Measurements from ENCODE around the gene PRDM16. TPM values are rescaled to one million over a fixed set of nuclear protein-coding genes. Genes with fewer than 3 reads are reported as not detected.

Gene PRDM16
- polyA plus RNA-seq, 6 donors from 2014 or later = not detected

GRCh38 chr1:3036447-3037280 lies 32.3 kb upstream of the PRDM16 start:
- ATAC-seq (ENCODE audit: low read depth in 2 of 2) (no peak), DNase-seq (no peak)
- Mint-ChIP-seq H3K27ac (no peak overlapping the region), H3K4me1 (no peaks in the 10 kb centered on the region), H3K36me3 (no peaks in the 10 kb centered on the region), H3K4me3 (no peak overlapping the region), H3K9me3 (no peaks in the 10 kb centered on the region), H3K27me3 (peaks cover 4 to 13% (median 8%) of the 10 kb centered on the region in 3 donors)

DNA sequence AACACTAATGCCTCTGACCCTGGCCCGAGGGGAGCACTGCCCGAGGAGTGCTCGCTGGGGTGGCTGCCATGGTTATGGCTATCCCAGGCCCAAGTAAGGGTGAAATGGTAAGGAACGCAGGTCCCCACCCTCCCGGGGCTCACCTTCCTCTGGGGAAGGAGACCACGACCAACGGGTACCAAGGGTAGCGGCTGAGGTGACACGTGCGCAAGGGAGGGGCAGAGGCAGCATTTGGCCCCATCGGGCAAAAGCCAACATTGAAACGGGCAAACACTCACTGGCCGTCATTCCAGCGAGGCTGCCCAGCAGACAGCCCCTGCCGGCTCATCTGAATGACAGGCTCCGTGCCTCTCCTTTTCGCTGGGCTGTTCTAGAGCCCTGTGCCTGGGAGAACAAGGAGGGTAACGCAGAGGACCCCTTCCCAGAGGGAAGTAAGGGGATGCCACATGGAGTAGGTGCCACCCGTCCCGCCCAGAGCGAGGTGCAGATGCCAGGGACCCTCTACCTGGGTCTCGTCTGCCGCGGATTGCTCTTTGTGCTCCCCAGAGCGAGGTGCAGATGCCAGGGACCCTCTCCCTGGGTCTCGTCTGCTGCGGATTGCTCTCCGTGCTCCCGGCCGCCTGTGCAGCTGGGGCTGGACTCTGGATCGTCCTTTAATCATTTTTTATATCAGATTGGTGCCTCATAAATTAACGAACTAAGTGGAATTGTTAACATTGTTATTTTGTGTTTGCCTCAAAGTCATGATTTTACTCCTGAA lies 31.5 kb upstream of the PRDM16 start:
- no peak overlapping the region for H3K27ac Mint-ChIP-seq
- H3K4me3 Mint-ChIP-seq = no peak overlapping the region
- H3K36me3 Mint-ChIP-seq = no peaks in the 10 kb centered on the region
- no peaks in the 10 kb centered on the region for H3K9me3 Mint-ChIP-seq
- H3K4me1 Mint-ChIP-seq = peaks cover 0 to 2% (median 0%) of the 10 kb centered on the region in 3 donors
- DNase-seq (no peak), ATAC-seq (ENCODE audit: low read depth in 2 of 2) (no peak)
- H3K27me3 Mint-ChIP-seq = peaks cover 4 to 8% (median 8%) of the 10 kb centered on the region in 3 donors

DNA sequence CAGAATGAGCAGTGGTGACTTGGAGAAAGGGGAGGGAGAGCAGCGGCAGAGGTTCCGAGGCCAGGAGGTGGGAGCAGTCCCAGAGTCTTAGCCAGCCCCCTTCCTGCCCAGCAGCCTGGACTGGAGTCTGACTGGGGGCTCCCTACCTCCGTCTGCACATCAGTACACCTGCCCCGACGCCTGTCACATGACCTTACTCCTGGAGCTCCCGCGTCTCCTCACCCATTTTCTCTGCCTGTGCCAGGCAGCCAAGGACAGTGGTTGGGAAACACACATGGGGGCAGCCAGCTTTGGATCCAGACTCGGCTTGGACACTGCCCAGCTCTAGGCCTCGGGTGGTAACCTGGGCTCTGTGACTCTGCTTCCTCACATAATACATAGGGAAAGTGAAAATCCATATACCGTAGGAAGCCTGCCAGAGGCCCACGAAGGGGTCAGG lies 30.9 kb upstream of the PRDM16 start:
- DNase-seq = no peak
- H3K4me3 Mint-ChIP-seq = no peak overlapping the region
- no peaks in the 10 kb centered on the region for H3K36me3 Mint-ChIP-seq
- no peaks in the 10 kb centered on the region for H3K9me3 Mint-ChIP-seq
- peaks cover 0 to 2% (median 0%) of the 10 kb centered on the region in 3 donors for H3K4me1 Mint-ChIP-seq
- H3K27ac Mint-ChIP-seq = no peak overlapping the region
- H3K27me3 Mint-ChIP-seq = peaks cover 4 to 8% (median 7%) of the 10 kb centered on the region in 3 donors
- no peak for ATAC-seq (ENCODE audit: low read depth in 2 of 2)

GRCh38 chr1:3038571-3039181 lies 30.3 kb upstream of the PRDM16 start:
- peaks cover 0 to 2% (median 0%) of the 10 kb centered on the region in 3 donors for H3K4me1 Mint-ChIP-seq

DNA sequence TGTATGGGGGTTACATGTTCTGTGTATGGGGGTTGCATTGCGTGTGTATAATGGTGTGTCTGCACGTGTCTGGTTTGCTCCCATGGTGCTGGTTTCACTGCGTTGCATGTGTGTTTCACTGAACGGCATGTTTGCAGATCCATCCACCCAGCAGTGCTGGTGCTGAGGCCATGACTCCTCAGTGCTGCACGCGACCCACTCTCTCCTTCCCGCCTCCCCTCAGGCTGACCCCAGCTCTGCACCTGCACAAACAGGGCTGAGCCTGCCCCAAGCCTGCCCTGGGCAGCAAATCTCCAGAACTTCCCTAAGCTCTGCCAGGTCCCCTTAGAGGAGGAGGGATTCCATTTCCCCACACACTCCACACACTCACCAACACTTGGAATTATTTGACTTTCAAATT lies 29.0 kb upstream of the PRDM16 start:
- no peaks in the 10 kb centered on the region for H3K36me3 Mint-ChIP-seq
- no peak for ATAC-seq (ENCODE audit: low read depth in 2 of 2)

More at GRCh38 chr1:3038571-3039181, 30.3 kb upstream of the PRDM16 start:
- no peaks in the 10 kb centered on the region for H3K36me3 Mint-ChIP-seq
- H3K9me3 Mint-ChIP-seq = no peaks in the 10 kb centered on the region
- no peak overlapping the region for H3K4me3 Mint-ChIP-seq
- DNase-seq (no peak), ATAC-seq (ENCODE audit: low read depth in 2 of 2) (no peak)
- no peak overlapping the region for H3K27ac Mint-ChIP-seq
- H3K27me3 Mint-ChIP-seq = peaks cover 0 to 8% (median 7%) of the 10 kb centered on the region in 3 donors

DNA sequence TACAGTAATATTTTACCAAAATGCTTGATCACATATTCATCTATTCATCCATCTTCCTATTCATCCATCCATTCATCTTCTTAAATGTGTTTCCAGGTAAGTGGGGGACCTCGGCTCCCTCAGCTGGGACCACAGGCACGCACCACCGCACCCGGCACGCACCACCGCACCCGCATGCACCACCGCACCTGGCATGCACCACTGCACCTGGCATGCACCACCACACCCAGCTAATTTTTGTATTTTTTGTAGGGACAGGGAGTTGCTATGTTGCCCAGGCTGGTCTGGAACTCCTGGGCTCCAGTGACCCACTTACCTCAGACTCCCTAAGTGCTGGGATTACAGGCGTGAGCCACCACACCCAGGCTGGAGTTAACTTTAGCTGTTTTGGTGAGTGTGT lies 26.5 kb upstream of the PRDM16 start:
- ATAC-seq (ENCODE audit: low read depth in 2 of 2) (no peak), DNase-seq (no peak)
- Mint-ChIP-seq H3K4me1 (peaks cover 0 to 2% (median 0%) of the 10 kb centered on the region in 3 donors), H3K36me3 (no peaks in the 10 kb centered on the region), H3K27ac (no peak overlapping the region), H3K9me3 (peaks cover 0 to 2% (median 0%) of the 10 kb centered on the region in 7 donors), H3K27me3 (peaks cover 15 to 20% (median 19%) of the 10 kb centered on the region in 3 donors), H3K4me3 (no peak overlapping the region)

More for the DNA sequence above, 29.0 kb upstream of the PRDM16 start:
- no peak for DNase-seq
- peaks cover 0 to 2% (median 0%) of the 10 kb centered on the region in 3 donors for H3K4me1 Mint-ChIP-seq
- H3K9me3 Mint-ChIP-seq = no peaks in the 10 kb centered on the region
- no peak overlapping the region for H3K27ac Mint-ChIP-seq
- no peak overlapping the region for H3K4me3 Mint-ChIP-seq
- H3K27me3 Mint-ChIP-seq = peaks cover 7 to 15% (median 15%) of the 10 kb centered on the region in 3 donors

GRCh38 chr1:3049164-3049563 lies 19.8 kb upstream of the PRDM16 start:
- H3K4me3 Mint-ChIP-seq = no peak overlapping the region
- H3K4me1 Mint-ChIP-seq = peaks cover 0 to 5% (median 0%) of the 10 kb centered on the region in 3 donors
- peaks cover 0 to 12% (median 3%) of the 10 kb centered on the region in 7 donors for H3K9me3 Mint-ChIP-seq
- H3K36me3 Mint-ChIP-seq = peaks cover 5 to 10% of the 10 kb centered on the region in 2 donors
- no peak for ATAC-seq (ENCODE audit: low read depth in 2 of 2)
- H3K27me3 Mint-ChIP-seq = peaks cover 29 to 63% (median 59%) of the 10 kb centered on the region in 3 donors
- no peak for DNase-seq
- H3K27ac Mint-ChIP-seq = no peak overlapping the region

DNA sequence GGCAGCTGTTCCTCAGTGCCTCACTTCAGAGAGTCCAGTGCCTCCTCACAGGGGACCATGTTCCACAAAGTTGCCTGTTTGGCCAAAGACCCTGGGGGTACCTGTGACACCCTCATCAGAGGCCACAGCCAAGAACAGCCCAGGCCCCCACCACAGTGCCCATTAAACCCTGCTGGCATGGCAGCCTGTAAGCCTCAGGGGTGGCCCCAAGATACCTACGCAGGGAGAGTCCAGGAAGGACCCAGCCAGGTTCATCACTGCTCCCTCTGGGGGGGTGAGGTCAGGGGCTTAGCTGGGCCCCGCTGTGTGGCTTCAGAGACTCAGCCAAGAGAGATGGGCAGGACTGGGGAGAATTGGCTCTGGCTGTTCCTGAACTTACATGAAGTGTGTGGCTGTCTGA lies 19.1 kb upstream of the PRDM16 start:
- no peak for DNase-seq
- peaks cover 0 to 12% (median 3%) of the 10 kb centered on the region in 7 donors for H3K9me3 Mint-ChIP-seq
- H3K36me3 Mint-ChIP-seq = peaks cover 5 to 10% of the 10 kb centered on the region in 2 donors
- no peak overlapping the region for H3K4me3 Mint-ChIP-seq
- ATAC-seq (ENCODE audit: low read depth in 2 of 2) = no peak
- peaks cover 0 to 5% (median 0%) of the 10 kb centered on the region in 3 donors for H3K4me1 Mint-ChIP-seq
- no peak overlapping the region for H3K27ac Mint-ChIP-seq
- H3K27me3 Mint-ChIP-seq = peaks cover 23 to 61% (median 53%) of the 10 kb centered on the region in 3 donors

GRCh38 chr1:3050603-3051002 lies 18.4 kb upstream of the PRDM16 start:
- peaks cover 5 to 10% of the 10 kb centered on the region in 2 donors for H3K36me3 Mint-ChIP-seq
- no peak for ATAC-seq (ENCODE audit: low read depth in 2 of 2)

DNA sequence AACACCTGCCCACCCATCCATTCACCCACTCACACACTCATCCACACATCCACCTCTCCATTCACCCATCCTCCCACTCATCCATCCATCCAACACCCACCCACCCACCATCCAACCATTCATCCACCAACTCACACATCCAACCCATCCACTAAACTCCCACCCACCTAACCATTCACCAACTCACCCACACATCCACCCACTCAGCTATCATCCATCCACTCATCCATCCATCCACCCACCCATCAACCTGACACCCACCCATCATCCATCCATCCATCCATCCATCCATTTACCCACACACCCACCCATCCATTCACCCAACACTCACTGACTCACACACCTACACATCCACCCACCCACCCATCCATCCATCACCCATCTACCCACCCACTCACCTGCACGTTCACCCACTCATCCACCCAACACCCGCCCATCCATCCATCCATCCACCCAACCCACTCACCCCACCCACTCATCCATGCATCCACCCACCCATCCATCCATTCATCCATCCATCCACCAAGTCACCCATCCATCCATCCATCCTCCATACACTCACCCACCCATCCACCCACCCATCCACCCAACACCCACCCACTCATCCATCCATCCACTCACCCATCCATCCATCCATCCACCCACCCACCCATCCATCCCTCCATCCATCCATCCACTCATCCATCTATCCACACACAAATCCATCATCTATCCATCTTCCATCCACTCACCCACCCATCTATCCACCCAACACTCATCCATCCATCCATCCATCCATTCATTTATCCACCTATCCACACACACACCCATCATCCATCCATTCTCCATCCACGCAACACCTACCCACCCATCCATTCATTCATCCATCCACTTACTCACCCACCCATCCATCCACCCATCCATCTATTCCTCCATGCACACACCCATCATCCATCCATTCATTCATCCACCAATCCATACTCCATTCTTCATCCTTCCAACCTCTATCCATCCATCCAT lies 17.4 kb upstream of the PRDM16 start:
- no peak for DNase-seq
- peaks cover 24 to 50% (median 39%) of the 10 kb centered on the region in 3 donors for H3K27me3 Mint-ChIP-seq
- H3K4me3 Mint-ChIP-seq = no peak overlapping the region
- ATAC-seq (ENCODE audit: low read depth in 2 of 2) = no peak
- H3K4me1 Mint-ChIP-seq = peaks cover 0 to 5% (median 0%) of the 10 kb centered on the region in 3 donors
- H3K9me3 Mint-ChIP-seq = peaks cover 0 to 12% (median 3%) of the 10 kb centered on the region in 7 donors
- H3K27ac Mint-ChIP-seq = no peak overlapping the region
- peaks cover 5 to 10% of the 10 kb centered on the region in 2 donors for H3K36me3 Mint-ChIP-seq

More at GRCh38 chr1:3050603-3051002, 18.4 kb upstream of the PRDM16 start:
- H3K27ac Mint-ChIP-seq = peak overlapping the region in 1 of 6 donors; percentile 69
- peaks cover 0 to 12% (median 3%) of the 10 kb centered on the region in 7 donors for H3K9me3 Mint-ChIP-seq
- no peak overlapping the region for H3K4me3 Mint-ChIP-seq
- DNase-seq = no peak
- peaks cover 0 to 5% (median 0%) of the 10 kb centered on the region in 3 donors for H3K4me1 Mint-ChIP-seq
- peaks cover 22 to 55% (median 46%) of the 10 kb centered on the region in 3 donors for H3K27me3 Mint-ChIP-seq

DNA sequence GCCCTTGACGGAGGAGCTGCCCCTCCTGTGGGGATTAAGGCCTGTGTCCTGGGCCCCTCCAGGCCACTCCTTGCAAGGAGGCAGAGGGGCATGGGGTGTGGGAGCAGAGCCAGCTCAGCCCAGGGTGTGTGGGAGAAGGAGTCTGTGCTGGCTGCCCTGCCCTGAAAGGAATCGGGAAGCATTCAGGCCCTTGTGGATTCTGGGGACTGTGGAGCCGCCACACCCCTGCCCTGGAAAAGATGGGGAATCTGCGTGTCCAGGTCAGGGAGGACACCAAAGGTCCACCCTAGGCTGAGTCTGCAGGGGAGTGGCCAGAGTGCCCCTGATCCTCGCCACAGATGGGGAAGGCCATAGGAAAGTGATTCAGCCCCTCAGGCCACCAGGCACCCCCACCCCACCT lies 16.5 kb upstream of the PRDM16 start:
- DNase-seq = no peak
- peaks cover 0 to 5% (median 0%) of the 10 kb centered on the region in 3 donors for H3K4me1 Mint-ChIP-seq
- H3K36me3 Mint-ChIP-seq = peaks cover 5 to 10% of the 10 kb centered on the region in 2 donors
- H3K9me3 Mint-ChIP-seq = peaks cover 0 to 12% (median 1%) of the 10 kb centered on the region in 7 donors
- ATAC-seq (ENCODE audit: low read depth in 2 of 2) = no peak
- peaks cover 28 to 54% (median 39%) of the 10 kb centered on the region in 3 donors for H3K27me3 Mint-ChIP-seq
- H3K4me3 Mint-ChIP-seq = no peak overlapping the region
- H3K27ac Mint-ChIP-seq = no peak overlapping the region

DNA sequence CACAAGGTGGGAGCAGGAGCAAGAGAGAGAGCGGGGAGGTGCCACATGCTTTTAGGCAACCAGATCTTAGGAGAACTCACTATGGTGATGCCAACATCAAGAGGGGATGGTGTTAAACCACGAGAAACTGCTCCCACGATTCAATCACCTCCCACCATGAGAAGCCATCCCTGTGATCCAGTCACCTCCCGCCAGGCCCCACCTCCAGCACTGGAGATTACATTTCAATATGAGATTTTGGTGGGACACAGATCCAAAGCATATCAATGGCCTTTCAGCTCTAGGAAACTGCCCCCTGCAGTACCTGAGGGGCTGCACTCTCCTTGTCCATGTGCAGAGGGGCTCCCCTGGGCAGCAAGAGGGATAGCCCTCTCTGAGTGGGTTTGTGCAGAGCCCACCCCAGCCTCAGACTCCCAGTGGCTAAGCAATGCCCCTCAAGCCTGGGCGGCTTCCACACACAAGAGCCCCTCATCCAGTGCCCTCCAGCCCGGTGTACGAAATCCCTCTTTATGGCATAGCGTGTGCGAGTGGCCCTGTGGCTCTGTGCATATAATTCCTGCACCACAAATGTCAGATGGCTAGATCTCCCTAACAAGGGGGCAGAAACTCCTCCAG lies 15.5 kb upstream of the PRDM16 start:
- Mint-ChIP-seq H3K27ac (peak overlapping the region in 2 of 6 donors; percentile 21 to 63), H3K4me1 (peaks cover 0 to 5% (median 0%) of the 10 kb centered on the region in 3 donors), H3K4me3 (no peak overlapping the region), H3K27me3 (peaks cover 26 to 52% (median 47%) of the 10 kb centered on the region in 3 donors), H3K9me3 (peaks cover 0 to 12% (median 1%) of the 10 kb centered on the region in 7 donors), H3K36me3 (peaks cover 5 to 10% of the 10 kb centered on the region in 2 donors)
- ATAC-seq (ENCODE audit: low read depth in 2 of 2) = no peak
- DNase-seq = no peak

Data from naive B cell (primary cell).